CD4-positive, alpha-beta T cell treated with Interferon gamma for 1 hour (primary cell): ENCODE data around the gene TTPAL.

ENCODE experiments used
- DNase-seq: peaks from one replicate; pipeline ENCODE4 v3.0.0-alpha.2; 2020

TTPAL gene

GRCh38 chr20:44501448-44501847 is 25.8 kb downstream of the TTPAL start:
- DNase-seq: no peak

GRCh38 chr20:44502968-44503367 is 27.3 kb downstream of the TTPAL start:
- no peak for DNase-seq

GRCh38 chr20:44504402-44505307 is 29.0 kb downstream of the TTPAL start:
- DNase-seq: no peak

GRCh38 chr20:44509762-44510161 is 34.1 kb downstream of the TTPAL start:
- DNase-seq: no peak

GRCh38 chr20:44513871-44514270 is 38.2 kb downstream of the TTPAL start:
- no peak for DNase-seq

- no peak for DNase-seq
Observed at GRCh38 chr20:44516491-44516890, 40.8 kb downstream of the TTPAL start.

GRCh38 chr20:44517454-44517853 is 41.8 kb downstream of the TTPAL start:
- no peak for DNase-seq

GRCh38 chr20:44518248-44518647 is 42.6 kb downstream of the TTPAL start:
- no peak for DNase-seq

- no peak for DNase-seq
Observed at GRCh38 chr20:44520881-44521280, 45.2 kb downstream of the TTPAL start.

- DNase-seq: peak; percentile 97
Observed at GRCh38 chr20:44521484-44522481, 46.1 kb downstream of the TTPAL start, which contains the start of gene SERINC3. Gene SERINC3 (minus strand): TSS chr20:44522070. CDS start chr20:44521951, 119 bp downstream.

- DNase-seq: no peak
Observed at GRCh38 chr20:44522841-44523240, 47.2 kb downstream of the TTPAL start.

- no peak for DNase-seq
Observed at GRCh38 chr20:44523746-44524145, 48.1 kb downstream of the TTPAL start.

GRCh38 chr20:44526129-44526528 is 50.5 kb downstream of the TTPAL start:
- no peak for DNase-seq

GRCh38 chr20:44527716-44528199 is 52.1 kb downstream of the TTPAL start:
- no peak for DNase-seq

GRCh38 chr20:44528309-44528708 is 52.6 kb downstream of the TTPAL start:
- DNase-seq: no peak

GRCh38 chr20:44532259-44532980 is 56.7 kb downstream of the TTPAL start:
- no peak for DNase-seq

GRCh38 chr20:44532981-44533331 is 57.3 kb downstream of the TTPAL start:
- no peak for DNase-seq

- DNase-seq: no peak
Observed at GRCh38 chr20:44533928-44534327, 58.3 kb downstream of the TTPAL start.

- no peak for DNase-seq
Observed at GRCh38 chr20:44536175-44536574, 60.5 kb downstream of the TTPAL start.

GRCh38 chr20:44537993-44538392 is 62.3 kb downstream of the TTPAL start:
- no peak for DNase-seq

- DNase-seq: no peak
Observed at GRCh38 chr20:44540834-44541233, 65.2 kb downstream of the TTPAL start.

GRCh38 chr20:44541992-44542391 is 66.3 kb downstream of the TTPAL start:
- DNase-seq: no peak

- DNase-seq: no peak
Observed at GRCh38 chr20:44542890-44543289, 67.2 kb downstream of the TTPAL start.
